Psoas muscle (tissue), 8 donors: ENCODE measurements around the gene ATF1. TPM values are rescaled to one million over a fixed set of nuclear protein-coding genes. Genes with fewer than 3 reads are reported as not detected.
"Not testable (repeated sequence)": the region's sequence is repeated elsewhere in the genome, so short reads cannot be mapped to it uniquely, and the experiment has no call there.

ENCODE experiments used
- ATAC-seq, 4 donors: fragments of 200-7000 bp; cut with Tn5 transposase; one replicate each; pipeline ENCODE4 v1.9.1; 2020; ENCODE audit warnings: moderate library complexity in 3 of 4, mild to moderate bottlenecking in 2 of 4
- DNase-seq, 2 donors: peaks; one replicate each; pipeline ENCODE4 v3.0.0-alpha.2; 2020
- H3K27ac ChIP-seq: fragments of 200-600 bp; one replicate; pipeline ENCODE4 v1.8.0; 2022
- H3K27me3 ChIP-seq, 3 donors: fragments of 200-600 bp in 1 of 3; one replicate each; pipeline versions ENCODE4 v1.6.1 to v1.8.0; 2013 to 2022; ENCODE audit warnings: low read length in 2 of 3, mild to moderate bottlenecking in 2 of 3, moderate library complexity in 1 of 3; ENCODE audit not compliant: insufficient read depth in 3 of 3
- H3K36me3 ChIP-seq, 2 donors: fragments of 200-600 bp in 1 of 2; one replicate each; pipeline versions ENCODE4 v1.6.1 to v1.8.0; 2013 to 2022; ENCODE audit warnings: low read depth in 1 of 2, mild to moderate bottlenecking in 1 of 2, moderate library complexity in 1 of 2; ENCODE audit not compliant: insufficient read depth in 1 of 2
- H3K4me1 ChIP-seq: fragments of 200-600 bp; one replicate; pipeline ENCODE4 v1.8.0; 2022
- H3K4me3 ChIP-seq: fragments of 200-600 bp; one replicate; pipeline ENCODE4 v1.8.0; 2022; ENCODE audit warnings: mild to moderate bottlenecking
- H3K9me3 ChIP-seq: fragments of 200-600 bp; one replicate; pipeline ENCODE4 v1.8.0; 2022
- WGBS, 3 donors: extraction: QIAGEN DNeasy Blood & Tissue Kit; methylation state at CpG; one replicate each; pipeline versions ENCODE4 v1.1.6 to v1.1.7; 2013; 5-methylcytosine and 5-hydroxymethylcytosine counted together
- intact Hi-C, 2 donors: fragments of 100-400 bp; cut with DNase I; formaldehyde crosslinking; loops; one replicate each; pipeline versions ENCODE4 v1.11.0 to v1.14.2; 2022
- polyA plus RNA-seq, 3 donors: library from polyadenylated mRNA; stranded (reverse); fragments of 200-250 nt; gene quantifications; one replicate each; pipeline ENCODE4 v1.2.3, GENCODE V29; 2013
- total RNA-seq, 4 donors: library from RNA; stranded (reverse); fragmentation: NEBNext Ultra II Directional in 2 of 4; extraction: Animal tissue kit (Norgen Biotek cat#: 25700) in 2 of 4; gene quantifications; one replicate each; pipeline versions ENCODE4 v1.2.1 to v1.2.4, GENCODE V29; 2021 to 2023
- TF ChIP-seq, protein P1 (sequence below): fragments of 200-600 bp; IDR thresholded peaks from one replicate; pipeline ENCODE4 v1.8.0; 2022; ENCODE audit warnings: antibody characterized with exemption
- donor health status: healthy with polysubstance abuse.
- donor health status: DM: no; HTN: no; CAD: no; lungs with moderate emphysema.
- donor health status: Bipolar disorder and iron deficiency.
- donor health status: healthy.
- donor health status: DM: yes; HTN: yes; CAD: no.
- donor health status: DM: no; HTN: no; CAD: no.
- donor health status: DM: no; HTN: no; CAD: no.
- donor health status: DM: yes; HTN: yes; CAD: no.

The ATF1 gene
- total and polyA plus RNA-seq, 7 donors, result 20.8 to 72.5 (median 41.3) TPM

DNA sequence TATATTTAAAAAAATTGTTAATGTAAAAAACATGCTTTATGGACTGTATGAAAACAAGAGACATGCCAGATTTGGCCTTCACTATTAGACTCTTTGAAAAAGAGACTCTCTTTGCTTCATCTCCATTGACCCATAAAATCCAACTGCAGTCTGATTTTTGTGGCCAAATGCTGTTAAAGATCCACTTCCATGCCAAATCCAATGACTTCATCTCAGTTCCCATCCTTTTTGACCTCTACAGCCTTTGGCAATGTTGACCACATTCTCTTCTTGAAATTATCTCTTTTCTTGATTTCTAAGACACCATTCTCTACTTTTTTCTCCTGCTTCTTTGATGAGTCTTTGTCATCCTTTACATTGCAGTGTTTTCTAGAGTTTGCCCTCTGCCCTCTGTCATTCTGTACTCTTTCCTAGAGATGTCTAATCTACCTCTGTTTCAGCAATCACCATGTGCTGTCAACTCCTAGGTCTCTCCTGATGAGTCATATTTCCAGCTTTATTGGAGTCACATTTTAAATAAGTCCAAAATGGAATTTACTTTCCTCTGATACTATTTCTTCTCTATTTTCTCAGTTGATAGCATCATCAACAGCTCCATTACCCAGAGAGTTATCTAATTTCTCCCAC lies 81.2 kb downstream of the ATF1 start:
- Histone ChIP-seq H3K36me3 (no peaks in the 10 kb centered on the region), H3K9me3 (peaks cover 6% of the 10 kb centered on the region), H3K4me1 (peaks cover 11% of the 10 kb centered on the region), H3K27me3 (no peaks in the 10 kb centered on the region), H3K4me3 (no peak overlapping the region), H3K27ac (no peak overlapping the region)
- ATAC-seq (peak in 1 of 4 donors; percentile 26), DNase-seq (no peak)
- TF ChIP-seq, protein P1, sequence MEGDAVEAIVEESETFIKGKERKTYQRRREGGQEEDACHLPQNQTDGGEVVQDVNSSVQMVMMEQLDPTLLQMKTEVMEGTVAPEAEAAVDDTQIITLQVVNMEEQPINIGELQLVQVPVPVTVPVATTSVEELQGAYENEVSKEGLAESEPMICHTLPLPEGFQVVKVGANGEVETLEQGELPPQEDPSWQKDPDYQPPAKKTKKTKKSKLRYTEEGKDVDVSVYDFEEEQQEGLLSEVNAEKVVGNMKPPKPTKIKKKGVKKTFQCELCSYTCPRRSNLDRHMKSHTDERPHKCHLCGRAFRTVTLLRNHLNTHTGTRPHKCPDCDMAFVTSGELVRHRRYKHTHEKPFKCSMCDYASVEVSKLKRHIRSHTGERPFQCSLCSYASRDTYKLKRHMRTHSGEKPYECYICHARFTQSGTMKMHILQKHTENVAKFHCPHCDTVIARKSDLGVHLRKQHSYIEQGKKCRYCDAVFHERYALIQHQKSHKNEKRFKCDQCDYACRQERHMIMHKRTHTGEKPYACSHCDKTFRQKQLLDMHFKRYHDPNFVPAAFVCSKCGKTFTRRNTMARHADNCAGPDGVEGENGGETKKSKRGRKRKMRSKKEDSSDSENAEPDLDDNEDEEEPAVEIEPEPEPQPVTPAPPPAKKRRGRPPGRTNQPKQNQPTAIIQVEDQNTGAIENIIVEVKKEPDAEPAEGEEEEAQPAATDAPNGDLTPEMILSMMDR, result no peak
- intact Hi-C loops, result no loop called here

DNA sequence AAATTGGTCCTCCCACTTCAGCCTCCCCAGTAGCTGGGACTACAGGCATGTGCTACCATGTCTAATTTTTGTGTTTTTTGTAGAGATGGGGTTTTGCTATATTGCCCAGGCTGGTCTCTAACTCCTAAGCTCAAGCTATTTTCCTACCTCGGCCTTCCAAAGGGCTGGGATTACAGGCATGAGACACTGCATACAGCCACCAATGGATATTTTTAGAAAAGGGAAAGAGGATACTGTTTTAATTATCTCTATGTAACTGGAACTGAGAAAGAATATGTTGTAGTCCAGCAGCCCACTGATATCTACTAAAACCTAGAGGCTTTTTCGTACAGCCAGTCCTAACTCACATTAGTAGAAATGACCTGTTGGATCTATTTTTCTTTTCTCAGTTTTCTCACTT lies 85.1 kb downstream of the ATF1 start:
- H3K36me3 ChIP-seq, result no peaks in the 10 kb centered on the region
- H3K4me3 ChIP-seq, result no peak overlapping the region
- H3K4me1 ChIP-seq, result peaks cover 11% of the 10 kb centered on the region
- H3K27ac ChIP-seq, result no peak overlapping the region
- peak in 3 of 4 donors; percentile 55 to 83 (median 59) for ATAC-seq
- DNase-seq, result no peak
- H3K27me3 ChIP-seq, result no peaks in the 10 kb centered on the region
- intact Hi-C loops, result no loop called here
- TF ChIP-seq, protein P1, result no peak
- WGBS, 3 donors, result 23 to 38% (median 25%) methylated on average over 2 of the region's 2 CpGs
- H3K9me3 ChIP-seq, result peaks cover 6% of the 10 kb centered on the region

DNA sequence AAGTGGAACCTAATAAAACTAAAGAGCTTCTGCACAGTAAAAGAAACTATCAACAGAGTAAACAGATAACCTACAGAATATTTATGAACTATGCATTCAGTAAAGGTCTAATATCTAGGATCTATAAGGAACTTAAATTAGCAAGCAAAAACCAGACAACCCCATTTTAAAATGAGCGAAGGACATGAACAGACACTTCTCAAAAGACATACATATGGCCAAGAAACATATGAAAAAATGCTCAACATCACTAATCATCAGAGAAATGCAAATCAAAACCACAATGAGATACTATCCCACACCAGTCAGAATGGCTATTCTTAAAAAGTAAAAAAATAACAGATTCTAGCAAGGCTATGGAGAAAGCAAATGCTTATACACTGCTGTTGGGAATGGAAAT lies 91.3 kb downstream of the ATF1 start:
- ATAC-seq, DNase-seq, H3K4me3 ChIP-seq, H3K36me3 ChIP-seq, H3K27me3 ChIP-seq, intact Hi-C loops, H3K4me1 ChIP-seq, H3K27ac ChIP-seq: not testable (repeated sequence)
- H3K9me3 ChIP-seq, result peaks cover 17% of the 10 kb centered on the region
- 98 to 100% (median 100%) methylated on average over 1 of the region's 1 CpG for WGBS, 3 donors

DNA sequence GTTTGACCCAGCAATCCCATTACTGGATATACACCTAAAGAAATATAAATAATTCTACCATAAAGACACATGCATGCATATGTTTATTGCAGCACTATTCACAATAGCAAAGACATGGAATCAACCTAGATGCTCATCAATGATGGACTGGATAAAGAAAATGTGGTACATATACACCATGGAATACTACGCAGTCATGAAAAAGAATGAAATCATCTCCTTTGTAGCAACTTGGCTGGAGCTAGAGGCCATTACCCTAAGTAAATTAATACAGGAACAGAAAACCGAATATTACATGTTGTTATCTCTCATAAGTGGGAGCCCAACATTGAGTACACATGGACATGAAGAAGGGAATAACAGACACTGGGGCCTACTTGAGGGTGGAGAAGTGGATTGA lies 91.8 kb downstream of the ATF1 start:
- H3K4me1 ChIP-seq, H3K27ac ChIP-seq, ATAC-seq, intact Hi-C loops, H3K27me3 ChIP-seq, DNase-seq, H3K36me3 ChIP-seq, H3K4me3 ChIP-seq: not testable (repeated sequence)
- WGBS, 3 donors, result 89 to 91% (median 90%) methylated on average over 2 of the region's 2 CpGs
- peaks cover 17% of the 10 kb centered on the region for H3K9me3 ChIP-seq

DNA sequence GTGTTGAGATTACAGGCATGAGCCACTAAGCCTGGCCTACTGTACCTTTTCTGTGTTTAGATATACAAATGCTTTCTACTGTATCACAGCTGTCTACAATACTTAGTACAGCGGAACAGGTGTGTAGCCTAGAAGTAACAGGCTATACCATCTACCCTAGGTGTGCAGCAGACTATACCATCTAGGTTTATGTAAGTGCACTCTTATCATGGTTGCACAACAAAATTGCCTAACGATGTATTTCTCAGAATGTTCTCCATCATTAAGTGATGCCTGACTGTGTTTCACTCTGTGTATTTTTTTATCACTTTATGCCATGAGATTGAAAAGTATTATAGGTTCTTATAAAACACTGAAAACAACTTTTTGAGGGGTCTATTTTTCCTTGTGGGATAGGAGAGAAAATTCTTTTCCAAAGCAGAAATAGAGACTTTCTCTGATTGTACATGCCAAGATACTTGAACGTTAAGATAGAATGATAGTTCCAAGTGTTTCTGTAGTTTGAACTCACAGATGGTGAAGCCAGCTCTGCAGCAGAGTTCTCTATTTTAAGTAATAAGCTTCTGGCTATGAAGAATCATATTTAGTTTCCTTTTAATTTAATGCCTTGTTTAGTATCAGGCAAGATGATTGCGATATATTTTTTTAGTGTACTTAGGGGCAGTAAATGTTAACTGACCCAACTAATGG lies 95.9 kb downstream of the ATF1 start:
- Histone ChIP-seq H3K27ac (no peak overlapping the region), H3K4me1 (no peaks in the 10 kb centered on the region), H3K9me3 (peaks cover 11% of the 10 kb centered on the region), H3K27me3 (no peaks in the 10 kb centered on the region), H3K4me3 (no peak overlapping the region), H3K36me3 (no peaks in the 10 kb centered on the region)
- 53 to 67% (median 60%) methylated on average over 4 of the region's 4 CpGs for WGBS, 3 donors
- TF ChIP-seq, protein P1, result no peak
- intact Hi-C loops, result no loop called here
- DNase-seq (no peak), ATAC-seq (no peak)
